ENCODE results near the gene MAP2K5.

DNA sequence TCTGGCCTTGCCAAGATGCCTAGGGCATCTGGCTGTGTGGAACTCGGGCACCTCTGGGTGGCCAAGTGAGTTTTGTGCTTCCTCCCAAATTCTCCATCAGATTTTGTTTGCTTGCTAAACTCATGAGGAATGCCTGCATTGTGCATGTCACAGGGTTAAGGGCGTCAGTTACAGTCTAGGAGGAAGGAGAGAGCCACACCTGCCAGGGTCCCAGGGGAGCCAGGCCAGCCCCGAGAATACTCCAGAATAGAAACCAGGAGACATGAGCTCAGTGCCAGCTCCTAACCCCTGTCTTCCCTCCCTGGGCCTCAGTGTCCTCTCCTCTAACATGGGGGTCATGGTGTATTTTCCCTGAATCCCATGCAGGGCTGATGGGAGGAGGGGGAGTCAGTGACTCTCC, 260.8 kb downstream of the MAP2K5 start:
- TF ChIP-seq, protein P1, sequence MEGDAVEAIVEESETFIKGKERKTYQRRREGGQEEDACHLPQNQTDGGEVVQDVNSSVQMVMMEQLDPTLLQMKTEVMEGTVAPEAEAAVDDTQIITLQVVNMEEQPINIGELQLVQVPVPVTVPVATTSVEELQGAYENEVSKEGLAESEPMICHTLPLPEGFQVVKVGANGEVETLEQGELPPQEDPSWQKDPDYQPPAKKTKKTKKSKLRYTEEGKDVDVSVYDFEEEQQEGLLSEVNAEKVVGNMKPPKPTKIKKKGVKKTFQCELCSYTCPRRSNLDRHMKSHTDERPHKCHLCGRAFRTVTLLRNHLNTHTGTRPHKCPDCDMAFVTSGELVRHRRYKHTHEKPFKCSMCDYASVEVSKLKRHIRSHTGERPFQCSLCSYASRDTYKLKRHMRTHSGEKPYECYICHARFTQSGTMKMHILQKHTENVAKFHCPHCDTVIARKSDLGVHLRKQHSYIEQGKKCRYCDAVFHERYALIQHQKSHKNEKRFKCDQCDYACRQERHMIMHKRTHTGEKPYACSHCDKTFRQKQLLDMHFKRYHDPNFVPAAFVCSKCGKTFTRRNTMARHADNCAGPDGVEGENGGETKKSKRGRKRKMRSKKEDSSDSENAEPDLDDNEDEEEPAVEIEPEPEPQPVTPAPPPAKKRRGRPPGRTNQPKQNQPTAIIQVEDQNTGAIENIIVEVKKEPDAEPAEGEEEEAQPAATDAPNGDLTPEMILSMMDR (IDR thresholded peaks at IDR 0.05): no peak
- TF ChIP-seq EP300 (IDR thresholded peaks at IDR 0.05): no peak

All from tibial nerve (tissue), 4 donors.